H9 (cell line): ENCODE measurements around the gene DUSP1. TPM values are rescaled to one million over a fixed set of nuclear protein-coding genes. Genes with fewer than 3 reads are reported as not detected.

ENCODE experiments used
- DNase-seq: peaks from one replicate; pipeline ENCODE4 v3.0.0-alpha.2; 2017
- H2AFZ ChIP-seq: one replicate; pipeline ENCODE4 v1.6.1; 2013; ENCODE audit warnings: mild to moderate bottlenecking, low read length, control low read depth, moderate library complexity
- H2AK5ac ChIP-seq: 2 replicates; pipeline ENCODE4 v1.6.1; 2013; ENCODE audit warnings: low read length, control low read depth, mixed read lengths; ENCODE audit not compliant: insufficient read length
- H2BK120ac ChIP-seq: one replicate; pipeline ENCODE4 v1.6.1; 2013; ENCODE audit warnings: low read depth, mild to moderate bottlenecking, low read length, control low read depth, inconsistent platforms; ENCODE audit not compliant: poor library complexity, severe bottlenecking
- H2BK12ac ChIP-seq: 2 replicates; pipeline ENCODE4 v1.6.1; 2013; ENCODE audit warnings: low read length, control low read depth, mixed read lengths, low read depth; ENCODE audit not compliant: insufficient read length
- H2BK15ac ChIP-seq: 2 replicates; pipeline ENCODE4 v1.6.1; 2013; ENCODE audit warnings: low read depth, low read length, control low read depth
- H2BK20ac ChIP-seq: one replicate; pipeline ENCODE4 v1.6.1; 2013; ENCODE audit warnings: low read depth, mild to moderate bottlenecking, low read length, control low read depth, inconsistent platforms; ENCODE audit not compliant: poor library complexity, severe bottlenecking
- H2BK5ac ChIP-seq: 2 replicates; pipeline ENCODE4 v1.6.1; 2013; ENCODE audit warnings: low read length, control low read depth, mixed read lengths; ENCODE audit not compliant: insufficient read length
- H3K14ac ChIP-seq: 2 replicates; pipeline ENCODE4 v1.6.1; 2013; ENCODE audit warnings: low read length, control low read depth; ENCODE audit not compliant: insufficient read depth
- H3K18ac ChIP-seq: 2 replicates; pipeline ENCODE4 v1.6.1; 2013; ENCODE audit warnings: low read depth, mild to moderate bottlenecking, mixed read lengths, low read length, control low read depth; ENCODE audit not compliant: insufficient read length
- H3K23ac ChIP-seq: 2 replicates; pipeline ENCODE4 v1.6.1; 2013; ENCODE audit warnings: low read length, control low read depth, mixed read lengths, low read depth; ENCODE audit not compliant: insufficient read length
- H3K23me2 ChIP-seq: 2 replicates; pipeline ENCODE4 v1.6.1; 2013; ENCODE audit warnings: low read depth, mild to moderate bottlenecking, mixed read lengths, low read length, control low read depth; ENCODE audit not compliant: insufficient read length, poor library complexity, severe bottlenecking
- H3K27ac ChIP-seq: 2 replicates; pipeline ENCODE4 v1.5.1; 2013; ENCODE audit warnings: low read length, control low read depth, mixed read lengths, low read depth; ENCODE audit not compliant: insufficient read length
- H3K27me3 ChIP-seq: 2 replicates; pipeline ENCODE4 v1.6.1; 2013; ENCODE audit warnings: low read length, control low read depth, inconsistent platforms; ENCODE audit not compliant: insufficient read depth
- H3K4ac ChIP-seq: 2 replicates; pipeline ENCODE4 v1.6.1; 2013; ENCODE audit warnings: low read depth, mild to moderate bottlenecking, control low read depth, inconsistent platforms, low read length, moderate library complexity
- H3K4me1 ChIP-seq: 2 replicates; pipeline ENCODE4 v1.6.1; 2013; ENCODE audit warnings: low read length, control low read depth, inconsistent platforms; ENCODE audit not compliant: insufficient read depth
- H3K4me2 ChIP-seq: 2 replicates; pipeline ENCODE4 v1.6.1; 2013; ENCODE audit warnings: low read length, control low read depth, mixed read lengths; ENCODE audit not compliant: insufficient read length, insufficient read depth
- H3K56ac ChIP-seq: 2 replicates; pipeline ENCODE4 v1.6.1; 2013; ENCODE audit warnings: low read depth, mild to moderate bottlenecking, mixed read lengths, low read length, control low read depth; ENCODE audit not compliant: insufficient read length
- H3K79me1 ChIP-seq: 2 replicates; pipeline ENCODE4 v1.6.1; 2013; ENCODE audit warnings: low read depth, mild to moderate bottlenecking, moderate library complexity, low read length, control low read depth, inconsistent platforms; ENCODE audit not compliant: insufficient read depth, poor library complexity, severe bottlenecking
- H3K79me2 ChIP-seq: 2 replicates; pipeline ENCODE4 v1.6.1; 2013; ENCODE audit warnings: low read length, control low read depth, inconsistent platforms; ENCODE audit not compliant: insufficient read depth
- H3K9ac ChIP-seq: 2 replicates; pipeline ENCODE4 v1.6.1; 2013; ENCODE audit warnings: low read length, control low read depth, mixed read lengths; ENCODE audit not compliant: insufficient read length; ENCODE audit errors: extremely low read depth
- H3K9me3 ChIP-seq: one replicate; pipeline ENCODE4 v1.6.1; 2013; ENCODE audit warnings: low read depth, low read length, inconsistent platforms; ENCODE audit not compliant: control insufficient read depth
- H3T11ph ChIP-seq: one replicate; pipeline ENCODE4 v1.6.1; 2013; ENCODE audit warnings: mild to moderate bottlenecking, low read length, control low read depth, inconsistent platforms
- H4K20me1 ChIP-seq: one replicate; pipeline ENCODE4 v1.6.1; 2013; ENCODE audit not compliant: control insufficient read depth, insufficient read length, insufficient read depth
- H4K5ac ChIP-seq: 2 replicates; pipeline ENCODE4 v1.6.1; 2013; ENCODE audit warnings: low read depth, mild to moderate bottlenecking, mixed read lengths, low read length, control low read depth; ENCODE audit not compliant: insufficient read length
- H4K8ac ChIP-seq: replicated peaks from 2 replicates; pipeline ENCODE4 v1.6.1; 2013; ENCODE audit warnings: low read length, control low read depth, mixed read lengths, low read depth; ENCODE audit not compliant: insufficient read length
- H4K91ac ChIP-seq: 2 replicates; pipeline ENCODE4 v1.6.1; 2013; ENCODE audit warnings: low read depth, mild to moderate bottlenecking, moderate library complexity, mixed read lengths, low read length, control low read depth; ENCODE audit not compliant: insufficient read length
- H3K27ac Mint-ChIP-seq, 3 experiments: 2 replicates in 2 of 3; 3 replicates in 1 of 3; pipeline ENCODE4 v1.8.0; 2020 to 2021; ENCODE audit warnings: mixed read lengths in 3 of 3, mild to moderate bottlenecking in 1 of 3, moderate library complexity in 1 of 3
- H3K27me3 Mint-ChIP-seq: 2 replicates; pipeline ENCODE4 v1.8.0; 2021; ENCODE audit warnings: low read depth, mild to moderate bottlenecking, moderate library complexity, mixed read lengths
- H3K36me3 Mint-ChIP-seq, 3 experiments: 2 replicates in 2 of 3; 3 replicates in 1 of 3; pipeline ENCODE4 v1.8.0; 2020 to 2021; ENCODE audit warnings: low read depth in 3 of 3, mixed read lengths in 3 of 3; ENCODE audit not compliant: insufficient read depth in 1 of 3
- H3K4me1 Mint-ChIP-seq, 2 experiments: 2 replicates each; pipeline ENCODE4 v1.8.0; 2020; ENCODE audit warnings: mixed read lengths in 2 of 2
- H3K4me3 Mint-ChIP-seq, 2 experiments: 2 replicates in 1 of 2; 3 replicates in 1 of 2; pipeline ENCODE4 v1.8.0; 2020 to 2021; ENCODE audit warnings: mild to moderate bottlenecking in 2 of 2, mixed read lengths in 2 of 2, moderate library complexity in 1 of 2
- H3K9me3 Mint-ChIP-seq, 2 experiments: 2 replicates in 1 of 2; 3 replicates in 1 of 2; pipeline ENCODE4 v1.8.0; 2020; ENCODE audit warnings: mild to moderate bottlenecking in 2 of 2, mixed read lengths in 2 of 2, moderate library complexity in 1 of 2
- WGBS: extraction: QIAGEN DNeasy Blood & Tissue Kit; methylation state at CpG from one replicate; pipeline ENCODE4 v1.1.7; 2013; ENCODE audit warnings: missing lambda C conversion rate, low lambda C conversion rate, mixed read lengths; ENCODE audit not compliant: insufficient read length; ENCODE audit errors: extremely low coverage; 5-methylcytosine and 5-hydroxymethylcytosine counted together
- total RNA-seq: library from RNA; stranded (reverse); gene quantifications from 2 replicates; pipeline ENCODE4 v1.2.1, GENCODE V29; 2021
- TF ChIP-seq, protein P1 (sequence below): fragments of 200-600 bp; sonication (generic); conservative IDR thresholded peaks from 3 replicates; pipeline ENCODE4 v1.8.0; 2021; ENCODE audit warnings: antibody characterized with exemption, mild to moderate bottlenecking

The DUSP1 gene
- total RNA-seq, 1 experiment from 2014 or later = 10.9 TPM

DNA sequence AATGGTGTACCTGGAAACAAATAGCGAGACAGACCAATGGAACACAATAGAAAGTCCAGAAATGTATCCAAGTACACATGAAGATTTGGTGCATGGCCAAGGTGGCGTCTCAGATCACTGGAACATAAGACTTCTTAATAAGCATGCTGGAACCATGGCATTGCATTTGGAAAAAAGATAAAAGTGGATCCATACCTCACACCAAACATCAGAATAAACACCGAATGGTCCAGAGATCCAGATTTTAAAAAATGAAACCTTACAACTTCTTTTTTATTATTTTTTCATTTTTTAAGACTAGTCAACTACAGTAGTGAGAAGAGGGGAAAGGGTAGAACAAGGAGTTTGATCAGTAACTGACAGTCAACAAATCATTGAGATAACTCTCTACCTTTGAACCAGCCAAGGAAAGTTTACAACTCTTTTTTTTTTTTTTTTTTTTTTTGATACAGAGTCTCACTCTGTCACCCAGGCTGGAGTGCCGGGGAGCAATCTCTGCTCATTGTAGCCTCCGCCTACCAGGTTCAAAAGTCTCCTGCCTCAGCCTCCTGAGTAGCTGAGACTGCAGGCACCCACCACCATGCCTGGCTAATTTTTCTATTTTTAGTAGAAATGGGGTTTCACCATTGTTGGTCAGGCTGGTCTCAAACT lies 8.8 kb upstream of the DUSP1 start:
- H3K36me3 Mint-ChIP-seq = no peaks in the 10 kb centered on the region
- no peak overlapping the region for H2BK12ac ChIP-seq
- no peak overlapping the region for H4K91ac ChIP-seq
- H3K4ac ChIP-seq = no peak overlapping the region
- no peak overlapping the region for H3K4me2 ChIP-seq
- H3T11ph ChIP-seq = no peak overlapping the region
- TF ChIP-seq, protein P1, sequence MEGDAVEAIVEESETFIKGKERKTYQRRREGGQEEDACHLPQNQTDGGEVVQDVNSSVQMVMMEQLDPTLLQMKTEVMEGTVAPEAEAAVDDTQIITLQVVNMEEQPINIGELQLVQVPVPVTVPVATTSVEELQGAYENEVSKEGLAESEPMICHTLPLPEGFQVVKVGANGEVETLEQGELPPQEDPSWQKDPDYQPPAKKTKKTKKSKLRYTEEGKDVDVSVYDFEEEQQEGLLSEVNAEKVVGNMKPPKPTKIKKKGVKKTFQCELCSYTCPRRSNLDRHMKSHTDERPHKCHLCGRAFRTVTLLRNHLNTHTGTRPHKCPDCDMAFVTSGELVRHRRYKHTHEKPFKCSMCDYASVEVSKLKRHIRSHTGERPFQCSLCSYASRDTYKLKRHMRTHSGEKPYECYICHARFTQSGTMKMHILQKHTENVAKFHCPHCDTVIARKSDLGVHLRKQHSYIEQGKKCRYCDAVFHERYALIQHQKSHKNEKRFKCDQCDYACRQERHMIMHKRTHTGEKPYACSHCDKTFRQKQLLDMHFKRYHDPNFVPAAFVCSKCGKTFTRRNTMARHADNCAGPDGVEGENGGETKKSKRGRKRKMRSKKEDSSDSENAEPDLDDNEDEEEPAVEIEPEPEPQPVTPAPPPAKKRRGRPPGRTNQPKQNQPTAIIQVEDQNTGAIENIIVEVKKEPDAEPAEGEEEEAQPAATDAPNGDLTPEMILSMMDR = no peak
- H3K4me1 Mint-ChIP-seq = peaks cover 12 to 14% of the 10 kb centered on the region in 2 experiments
- no peaks in the 10 kb centered on the region for H4K20me1 ChIP-seq
- H3K18ac ChIP-seq = no peak overlapping the region
- H3K23me2 ChIP-seq = no peaks in the 10 kb centered on the region
- no peak overlapping the region for H2BK20ac ChIP-seq
- H3K9ac ChIP-seq = no peak overlapping the region
- H3K79me1 ChIP-seq = no peaks in the 10 kb centered on the region
- DNase-seq = no peak
- H2BK15ac ChIP-seq = no peak overlapping the region
- no peaks in the 10 kb centered on the region for H3K9me3 ChIP-seq
- H3K27me3 Mint-ChIP-seq = peaks cover 12% of the 10 kb centered on the region
- no peak overlapping the region for H3K27ac ChIP-seq
- no peak overlapping the region for H2AFZ ChIP-seq
- H3K4me3 Mint-ChIP-seq = no peak overlapping the region; a peak in 1 of 5 replicates
- no peak overlapping the region for H2BK120ac ChIP-seq
- no peaks in the 10 kb centered on the region for H3K4me1 ChIP-seq
- no peak overlapping the region for H3K27ac Mint-ChIP-seq
- no peak overlapping the region for H4K5ac ChIP-seq
- no peak overlapping the region for H3K14ac ChIP-seq
- H3K79me2 ChIP-seq = no peaks in the 10 kb centered on the region
- no peak overlapping the region for H3K56ac ChIP-seq
- no peak overlapping the region for H2BK5ac ChIP-seq
- H2AK5ac ChIP-seq = no peak overlapping the region
- H4K8ac ChIP-seq = no peak overlapping the region
- H3K27me3 ChIP-seq = no peaks in the 10 kb centered on the region
- H3K9me3 Mint-ChIP-seq = no peaks in the 10 kb centered on the region; a peak in 1 of 5 replicates
- no peak overlapping the region for H3K23ac ChIP-seq
- no CpG with 5 or more reads among the region's 5 CpGs for WGBS
